IPS-NIHi7 (cell line): ENCODE results near the gene MUC21.
"Not testable (repeated sequence)": the region's sequence is repeated elsewhere in the genome, so short reads cannot be mapped to it uniquely, and the experiment has no call there.

ENCODE experiments used
- DNase-seq: peaks from one replicate; pipeline ENCODE4 v3.0.0; 2012; ENCODE audit warnings: mixed read lengths; ENCODE audit errors: extremely low spot score

Gene MUC21

DNA sequence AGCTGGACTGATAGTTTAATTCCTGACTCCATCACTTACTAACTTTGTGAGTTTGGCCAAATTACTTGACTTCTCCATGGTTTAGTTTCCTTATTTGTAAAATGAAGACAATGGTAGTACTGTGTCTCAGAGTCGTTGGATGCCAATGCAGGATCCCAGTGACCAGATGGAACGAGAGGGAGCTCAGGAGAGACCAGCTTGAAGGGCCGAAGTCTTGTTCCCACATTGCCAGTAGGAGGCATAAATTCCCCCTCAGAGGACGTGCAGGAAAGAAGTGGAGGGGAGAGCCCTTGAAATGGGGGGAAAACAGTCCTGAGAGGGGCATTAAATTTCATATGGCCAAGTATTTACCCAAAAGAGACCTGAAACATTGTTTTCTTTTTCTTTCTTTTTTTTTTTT, 24.6 kb downstream of the MUC21 start:
- peak; percentile 54 for DNase-seq

GRCh38 chr6:31009731-31010130, 26.2 kb downstream of the MUC21 start:
- no peak for DNase-seq

DNA sequence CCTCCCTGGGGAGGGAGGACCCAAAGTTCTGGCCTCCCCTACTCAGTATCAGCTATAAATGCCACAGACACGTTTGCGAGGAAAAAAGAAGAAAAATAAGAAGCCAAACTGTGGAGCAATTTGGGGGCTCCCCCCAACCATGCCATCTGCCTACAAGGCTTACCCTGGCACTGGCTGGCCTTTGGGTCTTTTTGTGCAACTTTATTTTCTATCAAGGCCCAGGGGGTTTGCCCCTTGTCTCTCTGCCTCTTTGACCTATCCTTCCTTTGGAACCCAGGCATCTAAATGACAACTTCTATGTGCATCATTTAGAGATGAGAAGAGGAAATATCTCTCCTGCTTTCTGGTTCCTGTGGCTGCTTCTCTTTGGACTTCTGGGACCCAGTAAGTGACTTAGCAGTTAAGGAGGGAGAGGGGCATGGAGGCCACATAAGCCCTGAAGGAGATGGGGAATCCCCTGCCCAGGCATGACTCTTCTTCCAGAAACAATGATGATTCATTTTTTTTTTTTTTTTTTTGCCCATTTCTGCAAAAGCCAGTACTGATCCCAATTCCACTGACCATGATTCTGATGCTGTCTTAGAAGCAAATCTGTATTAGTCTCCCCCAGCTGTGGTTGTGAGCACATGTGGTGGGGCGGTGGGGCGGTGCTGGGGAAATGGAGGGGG, 27.0 kb downstream of the MUC21 start, which contains the start of gene MUC22:
MUC22 (plus strand) TSS at position 82 of the 668 bp plus-strand sequence; CDS start at position 315, 233 bp downstream.
- DNase-seq, result no peak

DNA sequence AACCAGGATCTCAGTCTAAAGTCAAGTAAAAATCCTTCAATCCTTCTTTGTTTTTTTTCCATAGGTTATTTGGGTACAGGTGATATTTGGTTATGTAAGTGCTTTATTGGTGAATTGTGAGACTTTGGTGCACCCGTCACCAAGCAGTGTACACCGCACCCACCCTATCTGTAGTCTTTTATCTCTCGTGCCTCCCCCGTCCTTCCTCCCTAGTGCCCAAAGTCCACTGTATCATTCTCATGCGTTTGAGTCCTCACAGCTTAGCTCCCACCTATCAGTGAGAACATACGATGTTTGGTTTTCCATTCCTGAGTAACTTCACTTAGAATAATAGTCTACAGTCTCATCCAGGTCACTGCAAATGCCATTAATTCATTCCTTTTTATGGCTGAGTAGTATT, 27.6 kb downstream of the MUC21 start:
- DNase-seq, result no peak

- no peak for DNase-seq
Observed at GRCh38 chr6:31016659-31017299, 33.3 kb downstream of the MUC21 start.

GRCh38 chr6:31017436-31017835, 33.9 kb downstream of the MUC21 start:
- DNase-seq, result not testable (repeated sequence)

- no peak for DNase-seq
Observed at GRCh38 chr6:31020057-31020456, 36.5 kb downstream of the MUC21 start.

GRCh38 chr6:31020631-31021255, 37.2 kb downstream of the MUC21 start:
- not testable (repeated sequence) for DNase-seq

DNA sequence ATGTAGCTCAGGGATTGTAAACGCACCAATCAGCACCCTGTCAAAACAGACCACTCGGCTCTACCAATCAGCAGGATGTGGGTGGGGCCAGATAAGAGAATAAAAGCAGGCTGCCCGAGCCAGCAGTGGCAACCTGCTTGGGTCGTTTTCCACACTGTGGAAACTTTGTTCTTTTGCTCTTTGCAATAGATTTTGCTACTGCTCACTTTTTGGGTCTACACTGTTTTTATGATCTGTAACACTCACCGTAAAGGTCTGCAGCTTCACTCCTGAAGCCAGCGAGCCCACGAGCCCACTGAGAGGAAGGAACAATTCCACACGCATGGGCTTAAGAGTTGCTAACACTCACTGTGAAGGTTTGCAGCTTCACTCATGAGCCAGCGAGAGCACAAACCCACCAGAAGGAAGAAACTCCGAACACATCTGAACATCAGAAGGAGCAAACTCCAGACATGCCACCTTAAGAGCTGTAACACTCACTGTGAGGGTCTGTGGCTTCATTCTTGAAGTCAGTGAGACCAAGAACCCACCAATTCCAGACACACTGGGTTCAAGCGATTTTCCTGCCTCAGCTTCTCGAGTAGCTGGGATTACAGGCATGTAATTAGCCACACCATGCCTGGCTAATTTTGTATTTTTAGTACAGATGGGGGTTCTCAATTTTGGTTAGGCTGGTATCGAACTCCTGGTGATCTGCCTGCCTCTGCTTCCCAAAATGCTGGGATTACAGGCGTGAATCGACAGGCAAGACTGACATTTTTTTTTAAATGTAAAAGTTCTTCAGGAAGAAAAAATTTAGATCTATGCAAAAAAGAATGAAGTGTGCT, 38.4 kb downstream of the MUC21 start:
- not testable (repeated sequence) for DNase-seq

- DNase-seq, result no peak
Observed at GRCh38 chr6:31025595-31025994, 42.1 kb downstream of the MUC21 start.

DNA sequence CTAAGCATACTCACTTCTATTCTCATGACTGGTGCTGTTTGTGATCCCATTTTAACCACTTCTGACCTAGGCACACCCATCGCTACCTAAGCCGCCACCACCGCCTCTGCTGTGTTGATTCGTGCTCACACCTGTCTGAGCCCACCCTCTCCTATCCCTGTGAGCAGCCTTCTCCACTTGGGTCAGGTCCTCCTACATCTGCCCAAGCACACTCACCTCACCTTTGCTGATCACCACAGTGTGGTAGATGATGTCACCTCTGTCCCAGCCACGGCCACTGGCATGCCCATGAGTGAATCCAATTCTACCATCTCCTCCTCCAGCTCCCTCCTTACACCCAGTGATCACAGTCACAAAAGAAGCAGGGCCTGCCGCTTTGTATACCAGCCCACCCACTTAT, 47.6 kb downstream of the MUC21 start:
- DNase-seq, result no peak

- no peak for DNase-seq
Observed at GRCh38 chr6:31033075-31033474, 49.6 kb downstream of the MUC21 start.

DNA sequence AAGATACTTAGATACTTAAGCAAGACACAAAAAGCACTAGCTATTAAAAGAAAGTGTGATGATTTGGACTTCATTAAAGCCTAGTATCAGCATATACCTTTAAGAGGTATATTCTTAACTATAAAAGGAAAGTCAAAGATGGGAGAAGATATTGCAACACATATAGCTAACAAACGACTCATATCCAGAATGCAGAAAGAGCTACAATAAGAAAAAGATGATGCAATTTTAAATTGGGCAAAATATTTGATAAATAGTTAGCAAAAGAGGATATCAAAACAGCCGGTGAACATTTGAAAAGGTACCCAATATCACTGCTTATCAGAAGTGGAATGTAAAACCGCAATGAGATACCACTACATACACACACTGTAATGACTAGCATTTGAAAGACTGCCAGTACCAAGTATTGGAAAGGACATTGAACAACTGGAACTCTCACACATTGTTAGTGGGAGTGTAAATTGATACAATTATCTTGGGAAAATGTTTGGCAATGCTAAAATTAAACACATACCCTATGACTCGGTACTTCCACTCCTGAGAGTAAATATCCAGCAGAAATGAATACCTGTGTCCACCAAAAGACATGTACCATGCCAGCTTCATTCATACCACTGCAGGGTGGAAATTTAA, 52.5 kb downstream of the MUC21 start:
- DNase-seq, result no peak

GRCh38 chr6:31037169-31037568, 53.7 kb downstream of the MUC21 start:
- DNase-seq, result no peak

DNA sequence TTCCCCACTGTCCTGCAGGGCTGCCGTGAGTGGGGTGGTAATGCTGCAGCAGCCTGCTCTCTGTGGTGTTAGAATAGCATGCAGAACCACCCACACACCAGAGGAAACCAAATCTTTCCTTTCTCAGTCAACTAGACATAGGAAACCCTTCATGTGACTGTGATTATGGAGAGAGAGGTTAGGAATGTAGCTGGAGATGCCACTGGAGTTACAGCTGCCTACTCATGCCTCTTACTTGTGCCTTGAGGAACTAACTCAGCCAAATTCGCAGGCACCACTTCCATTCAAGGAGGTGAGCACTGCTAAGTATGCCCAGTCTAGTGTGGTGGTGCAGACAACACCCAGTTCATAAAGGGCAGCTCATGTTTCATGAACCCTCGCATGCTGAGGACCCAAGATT, 54.2 kb downstream of the MUC21 start:
- no peak for DNase-seq

DNA sequence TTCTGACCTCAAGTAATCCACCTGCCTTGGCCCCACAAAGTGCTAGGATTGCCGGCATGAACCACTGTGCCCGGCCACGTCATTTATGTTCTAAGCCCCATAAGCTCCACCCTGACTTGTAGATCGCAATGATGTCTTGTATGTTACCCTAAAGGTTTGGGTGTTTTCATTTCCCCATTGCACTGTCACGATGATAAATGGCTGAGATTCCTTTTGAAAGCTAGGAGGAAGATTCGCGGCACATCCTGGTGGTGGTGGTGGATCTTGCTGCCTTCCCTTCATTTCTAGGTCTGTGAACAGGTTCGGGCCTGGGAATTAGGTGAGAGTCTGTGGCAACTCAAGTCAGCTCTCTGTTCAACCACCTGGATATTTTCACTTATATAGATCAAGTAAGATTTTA, 55.0 kb downstream of the MUC21 start:
- no peak for DNase-seq
